ENCODE results near the gene DUSP11. TPM values are rescaled to one million over a fixed set of nuclear protein-coding genes. Genes with fewer than 3 reads are reported as not detected.
"Not testable (repeated sequence)": the region's sequence is repeated elsewhere in the genome, so short reads cannot be mapped to it uniquely, and the experiment has no call there.

DUSP11 gene
- total RNA-seq = 10 to 100 TPM; 18.2 to 19.9 TPM
- long read RNA-seq, transcript DUSP11-201 (9 exons, 1,653 nt) = major isoform, 22 of 27 reads
- long read RNA-seq, partial matches to known transcripts = 1 of 27 reads
- long read RNA-seq, other reads (novel, unspliced or antisense) = 3 of 27 reads

DNA sequence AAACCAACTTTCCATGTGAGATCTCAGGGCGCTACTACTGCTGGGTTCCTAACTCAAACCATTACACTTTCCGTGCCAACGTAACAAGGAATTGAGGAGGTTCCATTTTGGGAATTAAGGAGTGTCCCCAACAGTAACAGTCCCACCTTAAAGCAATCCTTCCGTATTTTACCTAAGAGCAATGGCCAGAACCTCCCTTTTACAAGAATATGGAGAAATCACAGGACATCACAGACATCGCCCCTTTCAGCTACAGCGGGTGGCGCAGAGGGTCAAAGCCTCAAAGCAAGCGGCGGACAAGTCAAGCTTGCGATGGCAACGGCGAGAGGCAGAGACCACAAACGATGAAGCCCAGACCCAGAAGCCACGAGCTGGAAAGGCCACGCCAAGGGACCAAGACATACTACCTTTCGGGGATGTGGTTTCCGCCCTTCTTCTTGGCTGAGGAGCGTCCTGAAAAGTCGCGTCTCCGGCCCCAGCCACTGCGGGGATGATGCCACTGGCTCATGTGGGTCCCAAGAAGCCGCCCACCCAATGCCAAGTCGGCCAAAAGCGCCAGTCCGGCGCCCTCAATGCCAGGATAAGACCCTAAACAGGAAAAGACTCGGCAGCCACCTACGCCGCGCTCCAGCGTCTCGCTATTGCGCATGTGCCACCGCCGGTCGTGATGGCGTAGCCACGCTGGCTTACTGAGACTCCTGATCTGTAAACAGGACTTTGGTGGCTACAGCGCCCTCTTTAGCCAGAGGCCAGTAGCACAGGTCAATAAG lies at the start of gene DUSP11:
DUSP11 (minus strand) TSS at position 637 of the 770 bp plus-strand sequence; CDS start at position 508, 129 bp downstream.
- DNase-seq (peak; percentile 93 to 98), ATAC-seq (peak; percentile 98)
- intact Hi-C loops (cut with DNase I, micrococcal nuclease) = no loop called here

DNA sequence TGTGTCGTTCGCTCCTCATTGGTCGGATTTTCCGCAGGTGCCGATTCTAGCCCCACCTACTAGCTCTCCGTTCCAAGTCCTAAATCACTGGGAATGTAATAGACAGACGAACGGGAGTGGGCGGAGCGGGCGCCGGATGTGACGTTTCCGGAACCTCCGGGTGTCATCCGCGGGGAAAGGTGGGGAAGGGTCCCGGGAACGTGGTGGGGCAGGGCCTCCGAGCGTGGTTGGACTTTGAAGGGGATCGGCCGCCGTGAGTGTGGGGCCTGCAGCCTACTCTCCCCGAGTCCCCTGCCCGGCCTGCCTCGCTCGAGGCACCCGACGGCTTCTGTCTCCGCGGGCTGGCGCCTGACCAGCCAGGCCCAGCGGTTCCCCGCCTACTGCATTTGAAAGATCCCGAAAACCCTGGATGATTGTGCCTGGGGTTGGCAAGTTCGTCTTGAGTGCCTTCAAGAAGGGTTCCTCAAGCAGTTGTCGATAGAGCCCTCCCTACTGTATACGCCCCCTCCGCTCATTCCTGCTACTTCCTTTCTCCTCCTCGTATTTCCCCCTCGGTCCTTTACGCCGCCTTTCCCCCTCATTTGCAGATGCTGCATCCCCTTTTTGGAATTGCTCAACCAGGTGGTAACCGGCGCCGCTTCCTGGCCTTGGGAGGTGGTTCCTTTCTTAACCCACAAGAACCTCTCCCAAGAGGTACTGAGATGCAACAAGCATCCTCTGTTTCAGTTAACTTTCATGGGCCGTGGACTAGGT lies 49.1 kb upstream of the DUSP11 start, which contains the start of gene STAMBP:
STAMBP (plus strand) TSS at position 144 of the 753 bp plus-strand sequence. CDS start 1,896 bp downstream, outside the sequence.
- intact Hi-C loops (cut with DNase I, micrococcal nuclease) = no loop called here
- DNase-seq (peak; percentile 97 to 98), ATAC-seq (peak; percentile 98)

DNA sequence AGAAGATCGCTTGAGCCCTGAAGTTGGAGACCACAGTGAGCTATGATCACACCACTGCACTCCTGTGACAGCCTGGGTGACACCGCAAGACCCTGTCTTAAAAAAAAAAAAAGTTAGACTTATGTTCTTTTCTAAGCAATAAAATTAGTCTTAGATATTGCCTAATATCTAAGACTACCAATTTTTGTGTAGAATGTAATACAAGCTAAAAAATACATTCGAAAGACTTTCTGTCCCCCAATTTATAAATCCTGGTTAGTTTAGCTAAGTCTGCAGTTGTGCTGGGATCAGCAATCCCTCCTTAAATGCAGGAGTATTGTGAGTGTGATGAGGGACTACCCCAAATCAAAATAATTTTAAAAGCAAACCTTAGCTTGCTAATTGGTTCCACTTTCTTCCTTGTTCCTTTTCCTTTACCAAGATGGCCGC lies 48.5 kb upstream of the DUSP11 start:
- ATAC-seq (no peak), DNase-seq (no peak)
- intact Hi-C loops (cut with DNase I, micrococcal nuclease) = no loop called here

DNA sequence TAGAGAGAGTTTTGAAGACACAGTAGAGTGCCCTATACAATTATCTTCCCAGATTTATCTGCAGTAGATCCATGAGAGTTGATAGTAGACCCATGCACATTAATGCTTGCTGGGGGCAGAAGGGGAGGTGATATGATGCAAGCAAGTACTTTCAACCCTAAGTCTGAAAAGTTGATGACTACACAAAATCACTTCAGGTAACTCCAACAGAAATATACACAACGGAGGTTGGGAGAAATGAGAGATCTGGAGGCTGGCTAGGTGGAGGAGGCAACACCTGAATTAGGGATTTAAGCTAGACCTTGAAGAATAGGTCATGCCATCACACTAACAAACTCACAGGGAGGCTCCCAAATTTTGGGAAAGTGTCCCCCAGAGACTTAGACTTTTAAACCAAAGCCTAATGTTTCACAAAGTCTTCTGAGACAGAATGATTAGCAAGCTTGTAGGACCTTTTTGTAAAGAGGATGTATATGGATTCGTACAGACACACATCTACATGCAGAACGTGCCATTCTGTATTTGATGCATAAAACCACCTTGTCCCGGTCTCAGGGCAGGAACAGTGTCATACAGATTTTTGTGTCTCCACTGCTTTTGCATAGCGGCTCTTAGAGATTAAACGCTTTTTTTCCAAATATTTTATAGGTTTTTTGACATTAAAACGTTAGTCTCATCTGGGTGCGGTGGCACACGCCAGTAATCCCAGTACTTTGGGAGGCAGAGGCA lies 47.9 kb upstream of the DUSP11 start:
- DNase-seq (no peak), ATAC-seq (no peak)
- intact Hi-C loops (cut with DNase I, micrococcal nuclease) = no loop called here

DNA sequence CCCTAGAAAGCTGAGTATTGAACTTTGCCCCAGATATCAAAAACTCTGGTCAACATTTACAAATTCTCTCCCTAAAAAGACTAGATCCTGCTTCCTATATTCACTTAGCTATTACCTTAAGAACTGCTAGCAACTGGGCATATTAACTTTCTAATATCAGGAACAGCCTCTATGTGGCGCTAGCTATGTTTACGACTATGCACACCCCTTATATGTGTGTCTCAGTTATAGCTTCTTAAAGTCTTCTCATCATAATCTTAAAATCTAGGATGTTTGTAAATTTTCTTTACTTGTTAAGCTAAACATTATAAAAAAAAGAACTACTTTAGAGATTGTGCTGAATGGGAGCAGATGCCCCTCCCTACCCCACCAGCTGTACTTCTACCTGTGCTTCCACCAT lies 47.1 kb upstream of the DUSP11 start:
- intact Hi-C loops (cut with DNase I, micrococcal nuclease) = no loop called here
- no peak for DNase-seq

DNA sequence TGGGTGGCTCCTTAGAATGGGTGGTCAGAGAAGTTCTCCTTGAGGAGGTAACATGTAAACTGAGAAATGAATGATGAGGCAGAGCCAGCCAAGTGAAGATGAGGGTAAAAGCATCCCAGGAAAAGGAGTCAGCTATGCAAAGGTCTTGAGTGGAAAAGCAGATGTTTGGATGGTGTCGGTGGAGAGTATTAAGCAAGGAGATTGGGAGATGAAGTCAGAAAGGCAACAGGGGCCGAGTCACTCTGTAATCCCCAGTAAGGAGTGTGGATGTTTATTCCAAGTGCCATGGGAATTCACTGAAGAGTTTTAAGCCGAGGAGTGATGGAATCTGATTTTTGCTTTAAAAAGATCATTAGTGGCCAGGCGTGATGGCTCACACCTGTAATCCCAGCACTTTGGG lies 45.5 kb upstream of the DUSP11 start:
- no peak for ATAC-seq
- no peak for DNase-seq
- intact Hi-C loops (cut with DNase I, micrococcal nuclease) = no loop called here

More for the DNA sequence above, 47.1 kb upstream of the DUSP11 start:
- peak; percentile 27 for ATAC-seq

DNA sequence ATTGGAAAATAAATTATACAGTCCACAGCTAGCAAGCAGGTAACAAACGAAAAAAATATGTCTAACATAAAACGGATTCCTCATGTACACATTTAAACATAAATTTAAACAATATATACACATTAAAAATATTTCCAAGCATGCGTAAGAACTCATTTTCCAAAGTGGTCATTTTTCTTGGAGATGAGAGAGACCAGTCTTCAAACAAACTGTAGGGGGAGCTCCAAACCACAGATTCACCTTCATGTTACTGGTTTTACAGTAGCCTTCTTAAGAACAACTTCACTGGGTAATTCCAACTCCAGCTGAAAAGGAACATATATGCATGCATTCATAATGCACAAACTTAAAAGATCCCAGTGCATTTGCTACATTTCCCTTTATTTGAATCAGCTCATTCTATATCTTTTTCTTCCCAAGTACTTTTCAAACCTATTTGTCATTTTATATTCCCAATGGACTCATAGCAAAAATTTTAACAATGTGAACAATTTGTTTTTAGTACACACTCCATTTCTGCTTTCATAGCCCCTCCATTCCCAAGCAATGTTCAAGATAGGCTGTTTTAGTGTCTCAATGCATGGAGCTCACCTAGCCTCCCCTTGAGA lies 44.1 kb upstream of the DUSP11 start:
- peak; percentile 39 for ATAC-seq
- no peak for DNase-seq
- intact Hi-C loops (cut with DNase I, micrococcal nuclease) = no loop called here

DNA sequence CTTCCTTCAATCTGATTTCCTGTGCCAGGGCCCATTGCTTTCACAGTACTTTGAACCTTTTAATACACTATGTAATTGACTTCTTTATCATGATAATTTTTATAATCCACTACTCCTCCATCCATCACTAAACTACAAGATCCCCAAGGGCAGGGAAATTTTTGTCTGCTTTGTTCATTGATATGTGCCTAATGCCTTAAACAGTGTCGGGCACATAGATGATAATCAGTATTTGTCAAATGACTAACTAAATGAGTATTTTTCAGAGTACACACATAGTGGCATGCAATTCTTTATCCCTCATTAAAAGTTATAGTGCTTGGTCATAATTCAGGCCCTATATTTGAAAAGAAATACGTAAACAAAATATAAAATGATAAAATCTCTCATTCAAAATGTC lies 43.5 kb upstream of the DUSP11 start:
- ATAC-seq (no peak), DNase-seq (no peak)
- intact Hi-C loops (cut with DNase I, micrococcal nuclease) = no loop called here

DNA sequence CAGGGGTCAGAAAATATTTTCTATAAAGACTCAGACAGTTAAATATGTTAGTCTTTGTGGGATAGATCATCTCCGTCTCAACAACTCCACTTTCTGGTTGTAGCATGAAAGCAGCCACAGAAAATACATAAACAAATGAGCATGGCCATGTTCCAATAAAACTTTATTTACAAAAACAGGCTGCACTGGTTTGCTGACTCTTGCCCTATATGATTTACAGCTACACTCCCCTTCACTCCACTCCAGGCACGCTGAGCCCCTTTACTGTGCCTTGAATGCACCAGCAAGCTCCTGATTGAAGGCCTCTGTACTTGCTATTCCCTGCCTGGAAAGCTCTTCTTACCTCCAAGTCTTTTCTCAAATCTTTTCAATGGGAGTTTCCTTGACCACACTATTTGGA lies 43.1 kb upstream of the DUSP11 start:
- intact Hi-C loops (cut with DNase I, micrococcal nuclease) = no loop called here
- ATAC-seq (no peak), DNase-seq (no peak)

DNA sequence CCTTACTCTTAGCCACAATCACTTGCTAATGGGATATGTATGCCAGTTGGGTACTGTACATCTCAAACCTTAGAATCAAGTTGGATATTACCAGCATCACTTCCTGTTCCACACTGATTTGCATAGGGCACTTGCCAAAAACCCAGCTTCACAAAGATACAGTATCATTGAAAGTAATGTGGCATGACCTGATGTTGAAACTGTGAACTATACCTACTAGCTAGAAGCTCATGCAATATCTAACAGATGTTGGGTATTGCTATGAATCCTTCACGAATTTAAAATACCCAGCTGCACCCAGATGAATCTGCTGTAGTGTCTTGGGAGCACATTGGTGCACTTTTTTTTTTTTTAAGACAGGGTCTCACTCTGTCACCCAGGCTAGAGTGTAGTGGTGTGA lies 42.4 kb upstream of the DUSP11 start:
- intact Hi-C loops (cut with DNase I, micrococcal nuclease) = no loop called here
- ATAC-seq (no peak), DNase-seq (no peak)

DNA sequence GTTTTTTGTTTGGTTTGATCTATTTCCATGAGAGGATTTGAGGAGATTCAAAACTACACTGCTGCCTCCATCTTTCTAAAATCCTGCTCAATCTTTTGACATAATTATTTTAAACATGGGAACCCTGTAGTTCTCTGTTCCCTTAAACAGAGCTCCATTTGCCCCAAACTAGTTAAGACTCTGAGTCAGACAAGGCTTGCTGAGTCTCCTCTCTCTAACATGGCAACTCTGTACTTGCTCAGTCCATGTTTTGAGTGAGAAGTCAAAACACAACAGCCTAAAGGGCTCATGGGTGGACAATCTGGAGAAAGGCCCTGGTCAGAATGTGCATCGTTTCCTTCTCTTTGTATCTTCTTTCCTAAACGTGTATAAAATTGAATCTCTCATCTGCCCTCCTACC lies 41.8 kb upstream of the DUSP11 start:
- ATAC-seq (no peak), DNase-seq (no peak)
- intact Hi-C loops (cut with DNase I, micrococcal nuclease) = no loop called here

DNA sequence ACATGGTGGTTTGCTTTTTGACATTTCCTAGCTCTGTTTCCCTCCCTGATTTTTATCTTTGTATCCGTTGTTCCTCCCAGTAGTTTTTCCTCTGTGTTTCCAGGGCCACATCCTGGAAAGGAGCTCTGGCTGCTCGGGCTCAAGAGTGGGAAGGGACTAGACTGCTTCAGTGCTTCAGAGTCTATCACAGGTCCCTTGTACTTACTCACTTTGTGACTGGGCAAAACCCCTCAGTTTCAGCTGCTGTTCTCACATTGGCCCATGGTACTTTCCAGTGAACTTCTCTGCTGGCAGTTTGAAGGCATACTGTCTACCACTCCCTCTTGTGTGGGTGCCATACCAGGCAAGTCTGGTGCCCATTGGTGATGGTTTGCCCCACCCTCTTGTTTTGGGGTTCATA lies 41.3 kb upstream of the DUSP11 start:
- intact Hi-C loops (cut with DNase I, micrococcal nuclease) = no loop called here
- ATAC-seq (no peak), DNase-seq (no peak)

DNA sequence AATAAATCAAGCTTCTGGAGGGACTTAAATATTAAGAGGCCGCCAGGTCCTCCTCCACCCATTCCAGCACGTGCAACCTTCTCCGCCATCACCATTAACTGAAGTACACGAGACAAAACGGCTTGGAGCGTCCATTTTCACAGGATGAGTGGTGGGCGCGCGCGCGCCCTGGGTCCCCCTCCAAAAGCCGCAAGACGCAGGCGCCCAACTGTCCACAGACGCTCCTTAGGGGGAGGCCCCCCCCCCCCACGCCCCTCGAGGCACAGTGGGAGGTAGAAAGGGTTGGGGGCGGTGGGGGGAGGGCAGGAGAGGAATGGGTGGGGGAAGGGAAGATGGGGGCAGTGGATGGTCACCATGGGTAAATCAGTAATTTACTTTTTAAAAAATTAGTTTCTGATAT lies 38.4 kb upstream of the DUSP11 start:
- intact Hi-C loops (cut with DNase I, micrococcal nuclease) = no loop called here
- ATAC-seq (no peak), DNase-seq (no peak)

DNA sequence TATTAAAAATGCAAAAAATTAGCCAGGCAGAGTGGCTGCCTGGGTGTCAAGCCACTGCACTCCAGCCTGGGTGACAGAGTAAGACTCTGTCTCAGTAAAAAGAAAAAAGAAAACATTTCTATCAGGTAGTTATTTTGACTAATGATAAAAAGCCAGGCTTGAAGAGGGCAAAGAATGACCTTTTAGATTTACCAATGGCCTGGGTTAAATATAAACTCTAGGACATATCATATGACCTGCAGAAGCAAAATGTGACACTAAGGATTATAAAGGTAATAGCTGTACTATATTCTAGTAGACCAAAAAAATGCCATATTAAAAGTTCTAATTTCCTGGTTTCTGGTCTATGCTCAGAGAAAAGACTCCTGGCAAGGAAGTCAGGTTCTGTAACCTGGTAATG lies 32.7 kb upstream of the DUSP11 start:
- DNase-seq = no peak
- no peak for ATAC-seq
- intact Hi-C loops (cut with DNase I, micrococcal nuclease) = no loop called here

DNA sequence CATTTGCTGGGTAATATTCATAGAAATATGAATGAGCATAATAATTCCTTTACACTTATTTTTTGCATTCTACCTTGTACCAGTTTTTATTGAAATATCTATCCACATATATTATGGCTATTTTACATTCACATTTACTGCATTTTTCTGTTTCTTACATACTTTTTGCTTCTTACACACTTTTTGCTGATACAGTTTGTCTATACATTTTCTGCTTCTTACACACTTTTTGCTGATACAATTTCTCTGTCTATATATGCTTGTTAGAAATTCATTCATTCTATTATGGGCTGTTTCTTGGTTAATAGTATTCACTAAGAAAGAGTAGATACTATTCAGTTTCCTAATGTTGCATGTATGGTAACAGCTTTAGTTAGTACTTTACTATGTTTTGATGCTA lies 32.0 kb upstream of the DUSP11 start:
- DNase-seq (no peak), ATAC-seq (no peak)
- intact Hi-C loops (cut with DNase I, micrococcal nuclease) = no loop called here

DNA sequence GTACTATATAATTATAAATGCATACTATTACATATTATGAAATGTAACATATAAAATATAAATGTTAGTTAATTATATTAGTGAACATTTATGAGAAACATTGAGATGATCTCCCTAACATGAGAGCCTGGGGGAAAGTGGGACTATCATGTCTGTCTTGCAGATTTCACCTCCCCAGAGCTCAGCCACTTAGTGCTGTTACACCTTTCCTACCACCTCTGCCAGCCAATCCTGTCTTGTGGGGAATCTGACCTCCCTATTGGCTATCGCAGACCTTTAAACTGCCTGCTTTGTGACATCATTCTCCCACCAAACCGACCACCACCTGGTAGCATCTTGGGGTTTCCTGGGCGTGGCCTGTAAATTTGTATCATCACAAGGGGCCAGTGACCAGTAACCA lies 4.0 kb upstream of the DUSP11 start, which contains the start of gene C2orf78:
C2orf78 (plus strand) TSS at position 301 of the 400 bp plus-strand sequence. CDS start 127 bp downstream, outside the sequence.
- DNase-seq; ATAC-seq; intact Hi-C loops (cut with DNase I, micrococcal nuclease): not testable (repeated sequence)

DNA sequence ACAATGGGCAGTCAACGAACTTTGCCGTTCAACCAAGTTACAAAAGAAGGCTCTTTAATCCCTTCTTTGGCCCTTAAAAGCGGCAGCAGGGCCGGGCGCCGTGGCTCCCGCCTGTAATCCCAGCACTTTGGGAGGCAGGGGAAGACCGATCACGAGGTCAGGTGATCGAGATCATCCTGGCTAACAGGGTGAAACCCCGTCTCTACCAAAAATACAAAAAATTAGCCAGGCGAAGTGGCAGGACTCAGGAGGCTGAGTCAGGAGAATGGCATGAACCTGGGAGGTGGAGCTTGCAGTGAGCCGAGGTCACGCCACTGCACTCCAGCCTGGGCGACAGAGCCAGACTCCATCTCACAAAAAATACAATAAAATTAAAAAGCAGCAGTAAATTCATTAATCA lies 3.5 kb upstream of the DUSP11 start:
- ATAC-seq; intact Hi-C loops (cut with DNase I, micrococcal nuclease); DNase-seq: not testable (repeated sequence)

DNA sequence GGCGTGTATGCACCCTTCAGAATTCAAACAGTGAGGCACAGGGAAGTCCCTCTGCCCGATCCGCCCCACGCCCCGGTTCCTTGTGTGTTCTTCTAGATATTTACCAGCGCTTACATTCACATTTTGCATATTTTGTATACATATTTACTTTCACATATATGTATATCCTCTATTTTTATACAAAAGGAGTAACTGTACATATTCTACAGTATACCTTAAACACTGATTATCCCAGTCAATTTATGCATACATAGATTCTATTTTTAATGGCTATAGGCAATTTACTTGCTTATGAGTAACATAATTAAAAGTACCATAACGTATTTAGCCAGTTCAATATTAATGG lies 307 bp upstream of the DUSP11 start:
- ATAC-seq = no peak
- no peak for DNase-seq
- intact Hi-C loops (cut with DNase I, micrococcal nuclease) = no loop called here
